H1 (cell line): ENCODE measurements around the gene NEK11. TPM values are rescaled to one million over a fixed set of nuclear protein-coding genes. Genes with fewer than 3 reads are reported as not detected.

Experiments
- CTCF ChIA-PET: fragments of 300-600 bp; sonication (Branson Sonifier 250); formaldehyde crosslinking; loops from one replicate; lab custom pipeline; 2021; ENCODE audit not compliant: partially characterized antibody; lab: Charles Lee
- POLR2A ChIA-PET: fragments of 300-600 bp; sonication (Branson Sonifier 250); formaldehyde crosslinking; loops from one replicate; lab custom pipeline; 2021; ENCODE audit warnings: inconsistent platforms; ENCODE audit not compliant: partially characterized antibody; lab: Charles Lee
- DNase-seq, 2 experiments: peaks; one replicate each; pipeline versions ENCODE4 v3.0.0 to v3.0.0-alpha.2; 2010 to 2022; ENCODE audit warnings: low spot score in 2 of 2, low read depth in 1 of 2, mixed read lengths in 1 of 2
- FAIRE-seq: peaks from 2 replicates; lab custom pipeline; 2011; peaks lifted over from hg19 to GRCh38; lab: Jason Lieb, UNC
- H2AFZ ChIP-seq: 2 replicates; pipeline ENCODE4 v1.8.1; 2012; ENCODE audit warnings: low read length, inconsistent platforms
- H2AK5ac ChIP-seq: 2 replicates; pipeline ENCODE4 v1.6.1; 2013; ENCODE audit warnings: low read depth, low read length
- H2BK120ac ChIP-seq: replicated peaks from 2 replicates; pipeline ENCODE3; 2013; ENCODE audit warnings: low read depth, low read length, inconsistent platforms
- H2BK12ac ChIP-seq: 2 replicates; pipeline ENCODE4 v1.6.1; 2013; ENCODE audit warnings: low read depth, low read length
- H2BK15ac ChIP-seq: 2 replicates; pipeline ENCODE4 v1.6.1; 2013; ENCODE audit warnings: low read length
- H2BK20ac ChIP-seq: 2 replicates; pipeline ENCODE4 v1.6.1; 2013; ENCODE audit warnings: low read length
- H2BK5ac ChIP-seq: 2 replicates; pipeline ENCODE4 v1.6.1; 2013; ENCODE audit warnings: low read depth, low read length
- H3K14ac ChIP-seq: 2 replicates; pipeline ENCODE4 v1.6.1; 2013; ENCODE audit warnings: inconsistent platforms; ENCODE audit not compliant: insufficient read length
- H3K18ac ChIP-seq: 2 replicates; pipeline ENCODE4 v1.6.1; 2013; ENCODE audit warnings: low read length; ENCODE audit errors: extremely low read depth
- H3K23ac ChIP-seq: 2 replicates; pipeline ENCODE4 v1.6.1; 2013; ENCODE audit warnings: inconsistent platforms; ENCODE audit not compliant: insufficient read length
- H3K23me2 ChIP-seq: 2 replicates; pipeline ENCODE4 v1.6.1; 2013; ENCODE audit warnings: low read depth, low read length
- H3K27ac ChIP-seq: 2 replicates; pipeline ENCODE4 v1.6.1; 2011; ENCODE audit warnings: low read depth, low read length, inconsistent platforms
- H3K27me3 ChIP-seq, 4 experiments: replicated peaks in 1 of 4; 1 replicate in 1 of 4; 2 replicates in 3 of 4; pipeline versions ENCODE4 v1.6.1 to v1.8.1; 2011 to 2013; ENCODE audit warnings: low read length in 3 of 4, mild to moderate bottlenecking in 3 of 4, inconsistent platforms in 2 of 4, mixed read lengths in 2 of 4, moderate library complexity in 1 of 4; ENCODE audit not compliant: control insufficient read depth in 3 of 4, insufficient read depth in 3 of 4; ENCODE audit errors: extremely low read depth in 1 of 4
- H3K36me3 ChIP-seq, 4 experiments: 2 replicates each; pipeline versions ENCODE4 v1.6.1 to v1.8.1; 2011 to 2013; ENCODE audit warnings: mild to moderate bottlenecking in 4 of 4, low read length in 3 of 4, moderate library complexity in 2 of 4, control low read depth in 1 of 4, inconsistent platforms in 1 of 4; ENCODE audit not compliant: insufficient read depth in 4 of 4, control insufficient read depth in 2 of 4
- H3K4ac ChIP-seq: replicated peaks from 2 replicates; pipeline ENCODE3; 2013; ENCODE audit warnings: low read length, low read depth, mixed read lengths, inconsistent platforms; ENCODE audit not compliant: insufficient read length
- H3K4me1 ChIP-seq, 4 experiments: replicated peaks in 1 of 4; 1 replicate in 1 of 4; 2 replicates in 3 of 4; pipeline versions ENCODE4 v1.6.1 to v1.8.1; 2011 to 2013; ENCODE audit warnings: low read length in 3 of 4, inconsistent platforms in 2 of 4, mixed read lengths in 1 of 4; ENCODE audit not compliant: insufficient read depth in 4 of 4, control insufficient read depth in 3 of 4
- H3K4me2 ChIP-seq, 2 experiments: 2 replicates each; pipeline versions ENCODE4 v1.6.1 to v1.8.1; 2011 to 2013; ENCODE audit warnings: low read depth in 2 of 2, low read length in 2 of 2, control low read depth in 1 of 2, inconsistent platforms in 1 of 2, mild to moderate bottlenecking in 1 of 2; ENCODE audit not compliant: insufficient read depth in 1 of 2
- H3K4me3 ChIP-seq, 4 experiments: fragments of 200-600, 300-600 bp in 1 of 4; sonication (generic), shearing (Covaris generic), sonication (Bioruptor Twin) in 1 of 4; 2 replicates each; pipeline versions ENCODE4 v1.5.1 to v1.8.1; 2011 to 2016; ENCODE audit warnings: low read length in 4 of 4, low read depth in 3 of 4, control low read depth in 2 of 4, inconsistent platforms in 2 of 4, mild to moderate bottlenecking in 2 of 4, mixed read lengths in 1 of 4, moderate library complexity in 1 of 4; ENCODE audit not compliant: insufficient read depth in 2 of 4; ENCODE audit errors: extremely low read depth in 1 of 4
- H3K56ac ChIP-seq: replicated peaks from 2 replicates; pipeline ENCODE3; 2013; ENCODE audit warnings: low read depth, mild to moderate bottlenecking, mixed read lengths, low read length, inconsistent platforms; ENCODE audit not compliant: insufficient read length
- H3K79me1 ChIP-seq: 2 replicates; pipeline ENCODE4 v1.6.1; 2013; ENCODE audit warnings: low read depth, low read length, control low read depth
- H3K79me2 ChIP-seq, 2 experiments: 2 replicates each; pipeline versions ENCODE4 v1.6.1 to v1.8.1; 2012 to 2013; ENCODE audit warnings: low read length in 2 of 2, mild to moderate bottlenecking in 2 of 2, inconsistent platforms in 1 of 2; ENCODE audit not compliant: insufficient read depth in 2 of 2, control insufficient read depth in 1 of 2
- H3K9ac ChIP-seq, 4 experiments: replicated peaks in 1 of 4; 1 replicate in 1 of 4; 2 replicates in 3 of 4; pipeline versions ENCODE4 v1.6.1 to v1.8.1; 2011 to 2013; ENCODE audit warnings: low read depth in 3 of 4, low read length in 3 of 4, control low read depth in 2 of 4, mild to moderate bottlenecking in 2 of 4, moderate library complexity in 2 of 4, inconsistent platforms in 1 of 4; ENCODE audit errors: extremely low read depth in 1 of 4
- H3K9me3 ChIP-seq, 2 experiments: 2 replicates each; pipeline versions ENCODE4 v1.6.1 to v1.8.1; 2012 to 2013; ENCODE audit warnings: mild to moderate bottlenecking in 2 of 2, moderate library complexity in 2 of 2, control low read depth in 1 of 2, inconsistent platforms in 1 of 2, low read depth in 1 of 2, low read length in 1 of 2, mixed read lengths in 1 of 2; ENCODE audit not compliant: insufficient read depth in 2 of 2
- H4K20me1 ChIP-seq, 2 experiments: replicated peaks in 1 of 2; 2 replicates each; pipeline versions ENCODE3 to v1.8.1; 2011 to 2013; ENCODE audit warnings: inconsistent platforms in 2 of 2, low read length in 2 of 2, mild to moderate bottlenecking in 1 of 2; ENCODE audit not compliant: insufficient read depth in 2 of 2, control insufficient read depth in 1 of 2
- H4K5ac ChIP-seq: 2 replicates; pipeline ENCODE4 v1.6.1; 2013; ENCODE audit warnings: low read length, low read depth, mixed read lengths, inconsistent platforms; ENCODE audit not compliant: insufficient read length
- H4K8ac ChIP-seq: 2 replicates; pipeline ENCODE4 v1.8.0; 2013; ENCODE audit warnings: mild to moderate bottlenecking, moderate library complexity, low read length, inconsistent platforms; ENCODE audit not compliant: insufficient read depth; ENCODE audit errors: extremely low read depth
- H4K91ac ChIP-seq: replicated peaks from 2 replicates; pipeline ENCODE3; 2013; ENCODE audit warnings: low read length, mixed read lengths, inconsistent platforms; ENCODE audit not compliant: insufficient read length
- ASH2L ChIP-seq: fragments of 200-600, 300-600 bp; sonication (generic); IDR thresholded peaks from one replicate; pipeline ENCODE4 v1.7.1; 2017; ENCODE audit warnings: low read length
- CHD2 ChIP-seq: IDR thresholded peaks from 2 replicates; pipeline ENCODE4 v1.6.1; 2012; ENCODE audit warnings: low read length, improper control_type of control experiment
- GTF2F1 ChIP-seq: IDR thresholded peaks from 2 replicates; pipeline ENCODE4 v1.6.1; 2012; ENCODE audit warnings: low read depth, low read length, improper control_type of control experiment, borderline replicate concordance
- HDAC6 ChIP-seq: IDR thresholded peaks from one replicate; pipeline ENCODE4 v1.7.1; 2012; ENCODE audit warnings: low read depth, mild to moderate bottlenecking, inconsistent platforms, low read length, moderate library complexity
- JUND ChIP-seq: IDR thresholded peaks from 2 replicates; pipeline ENCODE4 v1.6.1; 2011; ENCODE audit warnings: mild to moderate bottlenecking, improper control_type of control experiment, low read length
- MAX ChIP-seq: IDR thresholded peaks from 2 replicates; pipeline ENCODE4 v1.6.1; 2012; ENCODE audit warnings: inconsistent platforms
- NANOG ChIP-seq: IDR thresholded peaks from 2 replicates; pipeline ENCODE4 v1.6.1; 2011; ENCODE audit warnings: low read length, low read depth, mild to moderate bottlenecking, inconsistent platforms; ENCODE audit not compliant: insufficient read depth, poor library complexity, severe bottlenecking
- RNF2 ChIP-seq: fragments of 200-900, 300-1000 bp; sonication (generic); IDR thresholded peaks from 2 replicates; pipeline ENCODE4 v1.7.1; 2016; ENCODE audit warnings: borderline replicate concordance, low read depth, mild to moderate bottlenecking, antibody characterized with exemption, low read length; ENCODE audit not compliant: poor library complexity, severe bottlenecking; ENCODE audit errors: missing control alignments
- RXRA ChIP-seq: IDR thresholded peaks from 2 replicates; pipeline ENCODE4 v1.6.1; 2011; ENCODE audit warnings: low read depth, mild to moderate bottlenecking, low read length, moderate library complexity; ENCODE audit not compliant: insufficient read depth
- SP1 ChIP-seq: IDR thresholded peaks from 2 replicates; pipeline ENCODE4 v1.6.1; 2011; ENCODE audit warnings: low read depth, low read length
- SUZ12 ChIP-seq: fragments of 200-600 bp; sonication (generic); IDR thresholded peaks from 2 replicates; pipeline ENCODE4 v1.6.1; 2012; ENCODE audit warnings: mild to moderate bottlenecking, inconsistent platforms, low read length, moderate library complexity, mixed read lengths
- TAF7 ChIP-seq: optimal IDR thresholded peaks from 2 replicates; pipeline ENCODE3; 2011; ENCODE audit warnings: low read depth, mild to moderate bottlenecking, inconsistent platforms, low read length, moderate library complexity, borderline replicate concordance
- TCF12 ChIP-seq: IDR thresholded peaks from 2 replicates; pipeline ENCODE4 v1.6.1; 2011; ENCODE audit warnings: low read depth, mild to moderate bottlenecking, low read length
- TEAD4 ChIP-seq: IDR thresholded peaks from 2 replicates; pipeline ENCODE4 v1.6.1; 2012; ENCODE audit warnings: low read depth, low read length, inconsistent platforms, mixed read lengths
- WGBS, 2 experiments: shearing (Covaris generic) in 1 of 2; methylation state at CpG; one replicate each; pipeline versions ENCODE4 v1.1.6 to v1.1.7; 2013 to 2015; ENCODE audit warnings: low lambda C conversion rate in 2 of 2, mixed read lengths in 2 of 2, inconsistent platforms in 1 of 2, low coverage in 1 of 2, missing lambda C conversion rate in 1 of 2; ENCODE audit not compliant: insufficient replicate concordance in 2 of 2, insufficient coverage in 1 of 2, insufficient read length in 1 of 2; ENCODE audit errors: extremely low coverage in 1 of 2, missing lambda C conversion rate in 1 of 2; 5-methylcytosine and 5-hydroxymethylcytosine counted together
- polyA plus RNA-seq, 7 experiments: library from polyadenylated mRNA; depleted of rRNA in 3 of 7; stranded (reverse) in 5 of 7; unstranded in 2 of 7; fragments of >200 nt in 5 of 7; fragments of 200-250 nt in 2 of 7; gene quantifications; 1 replicate in 5 of 7; 2 replicates in 1 of 7; 4 replicates in 1 of 7; pipeline versions ENCODE4 v1.2.1 to v1.2.3, GENCODE V29; 2011 to 2013; ENCODE audit warnings: missing spikeins in 2 of 7, mixed read lengths in 2 of 7
- total RNA-seq: library from RNA; stranded (reverse); fragmentation: NEBNext Ultra II Directional; extraction: Animal tissue kit (Norgen Biotek cat#: 25700); gene quantifications from 2 replicates; pipeline ENCODE4 v1.2.1, GENCODE V29; 2021

Gene NEK11
- total and polyA plus RNA-seq, 2 of the 8 experiments (the other 6 are each of a cell fraction or from before 2014, with no cell fraction given), result 0.60 TPM; not detected in 1

DNA sequence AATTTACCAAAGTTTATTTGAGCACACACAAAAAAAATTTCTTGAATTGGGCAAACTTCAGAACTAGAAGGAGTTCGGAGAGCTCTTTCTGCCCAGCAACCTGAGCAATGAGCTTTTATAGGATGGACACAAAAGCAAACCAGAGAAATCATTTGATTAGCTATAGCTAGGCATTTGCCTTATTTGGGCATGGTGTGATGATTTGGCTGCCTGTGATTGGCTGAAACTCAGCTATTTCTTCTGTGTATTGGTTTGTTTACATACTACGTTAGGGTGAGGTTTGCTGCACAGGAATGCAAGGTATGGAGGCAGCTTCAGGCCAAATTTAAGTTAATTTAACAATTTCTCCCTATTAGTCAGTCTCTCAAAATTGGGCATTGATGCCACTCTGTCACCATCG is 65.1 kb downstream of the NEK11 start:
- no peak overlapping the region for H4K5ac ChIP-seq
- DNase-seq, result no peak
- no peak overlapping the region for H2BK15ac ChIP-seq
- no peak overlapping the region for H3K9ac ChIP-seq
- H3K9me3 ChIP-seq, result no peaks in the 10 kb centered on the region
- no peak overlapping the region for H2AFZ ChIP-seq
- H4K8ac ChIP-seq, result no peak overlapping the region
- H3K4me1 ChIP-seq, result no peaks in the 10 kb centered on the region; a peak in 1 of 7 replicates
- no peak overlapping the region for H3K4me2 ChIP-seq
- H3K4ac ChIP-seq, result no peak overlapping the region
- no peak overlapping the region for H4K91ac ChIP-seq
- H2AK5ac ChIP-seq, result no peak overlapping the region
- peak overlapping the region; percentile 55; the same call in 1 of the 2 replicates for H2BK12ac ChIP-seq
- H2BK120ac ChIP-seq, result no peak overlapping the region
- no peaks in the 10 kb centered on the region for H4K20me1 ChIP-seq
- H3K23ac ChIP-seq, result no peak overlapping the region
- CTCF ChIA-PET, result no interaction called here
- no peak overlapping the region for H3K4me3 ChIP-seq
- H3K79me2 ChIP-seq, result no peaks in the 10 kb centered on the region
- no peaks in the 10 kb centered on the region for H3K23me2 ChIP-seq
- H3K36me3 ChIP-seq, result no peaks in the 10 kb centered on the region
- H3K14ac ChIP-seq, result no peak overlapping the region
- no peak overlapping the region for H2BK5ac ChIP-seq
- no peak overlapping the region for H3K18ac ChIP-seq
- no peak overlapping the region for H3K56ac ChIP-seq
- POLR2A ChIA-PET, result no interaction called here
- H3K27ac ChIP-seq, result no peak overlapping the region
- H2BK20ac ChIP-seq, result no peak overlapping the region
- H3K27me3 ChIP-seq, result no peaks in the 10 kb centered on the region
- 84% methylated on average over 3 of the region's 3 CpGs; no CpG with 5 or more reads in 1 of the 2 experiments for WGBS, 2 experiments
- H3K79me1 ChIP-seq, result no peaks in the 10 kb centered on the region
- no peak for FAIRE-seq
- TF ChIP-seq NANOG, result no peak
- no peak for TF ChIP-seq RNF2
- no peak for TF ChIP-seq GTF2F1
- TF ChIP-seq SUZ12, result no peak
- peak; percentile 65; the same call in 1 of the 2 replicates for TF ChIP-seq TEAD4
- no peak for TF ChIP-seq SP1
- TF ChIP-seq TCF12, result no peak
- no peak for TF ChIP-seq TAF7
- TF ChIP-seq RXRA, result no peak
- TF ChIP-seq CHD2, result no peak
- no peak for TF ChIP-seq MAX
- no peak for TF ChIP-seq ASH2L
- TF ChIP-seq HDAC6, result no peak
- TF ChIP-seq JUND, result no peak
